Measurements from ENCODE around the gene C6orf118. TPM values are rescaled to one million over a fixed set of nuclear protein-coding genes. Genes with fewer than 3 reads are reported as not detected.

The C6orf118 gene
- total RNA-seq (not detected), polyA plus RNA-seq (not detected)
- long read RNA-seq, donor 1, result 0 reads
- long read RNA-seq, donor 2, result 0 reads

DNA sequence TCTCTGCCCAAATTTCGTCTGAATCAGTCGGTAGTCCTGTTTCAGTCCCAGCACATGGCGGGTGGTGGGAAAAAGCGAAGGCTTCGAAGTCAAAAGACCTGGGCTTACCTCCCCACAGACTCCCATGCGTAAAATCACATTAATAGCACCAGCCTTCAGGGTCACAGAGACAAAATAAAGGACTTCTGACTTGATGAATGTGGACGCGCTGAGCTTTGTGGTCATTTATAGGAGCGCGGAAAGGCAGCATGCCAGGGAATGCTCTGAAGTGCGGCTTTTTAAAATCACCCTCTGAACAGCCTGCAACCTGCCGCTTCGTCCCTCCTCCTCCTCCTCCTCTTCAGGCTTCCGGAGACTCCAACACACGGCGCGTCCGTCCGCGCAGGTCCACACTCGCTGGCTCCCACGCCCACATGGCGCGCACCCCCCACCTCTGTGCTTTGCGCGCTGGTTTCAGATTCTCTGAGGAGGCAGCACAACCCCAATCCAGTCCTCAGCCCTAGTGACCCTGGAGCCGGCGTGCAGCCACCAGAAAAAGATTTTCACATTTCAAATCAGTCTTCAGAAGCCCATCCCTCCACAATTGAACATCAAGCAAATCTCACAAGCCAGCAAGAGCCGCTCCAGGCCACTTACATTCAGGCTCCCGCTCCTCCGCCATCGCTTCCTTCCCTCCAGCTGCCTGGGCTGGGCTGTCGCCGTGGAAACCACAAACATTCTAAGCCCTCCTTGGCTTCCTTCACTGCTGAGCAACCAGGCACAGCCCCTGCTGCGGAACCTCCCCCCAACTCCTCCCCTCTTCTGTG, at the start of gene C6orf118:
C6orf118 (minus strand) TSS at position 680 of the 806 bp plus-strand sequence; CDS start at position 661, 19 bp downstream.
- ATAC-seq (peak in 2 of 4 donors; percentile 42 to 58), DNase-seq (peak in 1 of 2 donors; percentile 58)
- no peak within 1 kb of the TSS for H3K27ac ChIP-seq
- no peaks in the 10 kb centered on the region for H3K36me3 ChIP-seq (ENCODE audit: insufficient read depth in 1 of 2, low read depth in 1 of 2)
- H3K4me1 ChIP-seq, result no peaks in the 10 kb centered on the region
- peak within 1 kb of the TSS; percentile 59 for H3K4me3 ChIP-seq
- intact Hi-C loops (cut with DNase I), result no loop called here
- TF ChIP-seq, protein P1, sequence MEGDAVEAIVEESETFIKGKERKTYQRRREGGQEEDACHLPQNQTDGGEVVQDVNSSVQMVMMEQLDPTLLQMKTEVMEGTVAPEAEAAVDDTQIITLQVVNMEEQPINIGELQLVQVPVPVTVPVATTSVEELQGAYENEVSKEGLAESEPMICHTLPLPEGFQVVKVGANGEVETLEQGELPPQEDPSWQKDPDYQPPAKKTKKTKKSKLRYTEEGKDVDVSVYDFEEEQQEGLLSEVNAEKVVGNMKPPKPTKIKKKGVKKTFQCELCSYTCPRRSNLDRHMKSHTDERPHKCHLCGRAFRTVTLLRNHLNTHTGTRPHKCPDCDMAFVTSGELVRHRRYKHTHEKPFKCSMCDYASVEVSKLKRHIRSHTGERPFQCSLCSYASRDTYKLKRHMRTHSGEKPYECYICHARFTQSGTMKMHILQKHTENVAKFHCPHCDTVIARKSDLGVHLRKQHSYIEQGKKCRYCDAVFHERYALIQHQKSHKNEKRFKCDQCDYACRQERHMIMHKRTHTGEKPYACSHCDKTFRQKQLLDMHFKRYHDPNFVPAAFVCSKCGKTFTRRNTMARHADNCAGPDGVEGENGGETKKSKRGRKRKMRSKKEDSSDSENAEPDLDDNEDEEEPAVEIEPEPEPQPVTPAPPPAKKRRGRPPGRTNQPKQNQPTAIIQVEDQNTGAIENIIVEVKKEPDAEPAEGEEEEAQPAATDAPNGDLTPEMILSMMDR (IDR thresholded peaks at IDR 0.05), result no peak
- peaks cover 0 to 2% (median 0%) of the 10 kb centered on the region in 3 donors for H3K27me3 ChIP-seq (ENCODE audit: insufficient read depth in 3 of 3, low read length in 2 of 3)
- no peaks in the 10 kb centered on the region for H3K9me3 ChIP-seq
- 5 to 7% (median 7%) methylated on average over 35 of the region's 35 CpGs for WGBS, 3 donors

DNA sequence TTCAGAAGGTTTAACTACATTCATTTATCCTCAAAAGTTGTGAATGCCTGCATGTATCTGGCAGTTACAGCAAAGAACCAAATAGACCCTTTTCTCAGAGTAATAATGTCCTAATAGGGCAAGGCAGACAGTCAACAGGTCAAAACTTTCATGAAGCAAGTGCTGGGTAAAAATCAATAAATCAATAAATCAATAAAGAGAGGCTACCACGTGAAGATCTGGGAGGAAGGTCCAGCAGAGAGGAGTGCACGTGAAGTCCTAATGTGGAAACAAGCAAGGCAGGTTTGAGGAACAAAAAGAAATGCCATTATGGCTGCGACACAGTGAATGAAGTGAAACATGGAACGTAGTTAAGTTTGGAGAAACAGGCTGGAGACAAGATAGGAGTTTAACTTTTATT, 36.3 kb upstream of the C6orf118 start:
- ATAC-seq (no peak), DNase-seq (no peak)
- 79 to 89% (median 84%) methylated on average over 4 of the region's 4 CpGs for WGBS, 3 donors
- H3K36me3 ChIP-seq (ENCODE audit: insufficient read depth in 1 of 2, low read depth in 1 of 2), result no peaks in the 10 kb centered on the region
- H3K9me3 ChIP-seq, result no peaks in the 10 kb centered on the region
- H3K4me3 ChIP-seq, result no peak overlapping the region
- H3K27me3 ChIP-seq (ENCODE audit: insufficient read depth in 3 of 3, low read length in 2 of 3), result no peaks in the 10 kb centered on the region
- H3K27ac ChIP-seq, result no peak overlapping the region
- no peaks in the 10 kb centered on the region for H3K4me1 ChIP-seq
- TF ChIP-seq, protein P1 (IDR thresholded peaks at IDR 0.05), result no peak
- intact Hi-C loops (cut with DNase I), result no loop called here

DNA sequence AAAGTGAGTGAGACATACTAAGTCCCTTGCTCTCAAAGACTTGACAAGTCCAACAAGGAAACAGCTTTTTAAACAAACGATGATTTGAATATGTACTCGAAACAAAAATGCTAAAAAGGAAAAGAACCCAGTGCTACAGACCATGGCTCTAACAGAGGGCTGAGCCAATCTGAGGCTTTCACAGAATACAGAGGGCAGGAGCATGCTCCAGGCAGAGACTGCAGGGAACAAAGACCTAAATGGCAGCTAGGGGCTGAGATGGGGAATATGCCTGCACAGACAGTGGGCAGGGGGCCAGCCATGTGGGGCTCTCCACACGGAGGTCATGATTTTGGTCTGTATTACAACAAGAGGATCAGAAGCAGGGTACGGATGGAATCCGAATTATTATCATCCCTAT, 31.1 kb upstream of the C6orf118 start:
- DNase-seq (no peak), ATAC-seq (no peak)
- Histone ChIP-seq H3K36me3 (ENCODE audit: insufficient read depth in 1 of 2, low read depth in 1 of 2) (no peaks in the 10 kb centered on the region), H3K27ac (no peak overlapping the region), H3K4me1 (no peaks in the 10 kb centered on the region), H3K27me3 (ENCODE audit: insufficient read depth in 3 of 3, low read length in 2 of 3) (no peaks in the 10 kb centered on the region), H3K4me3 (no peak overlapping the region), H3K9me3 (no peaks in the 10 kb centered on the region)
- WGBS, 3 donors, result 84 to 85% (median 84%) methylated on average over 5 of the region's 5 CpGs
- TF ChIP-seq, protein P1 (IDR thresholded peaks at IDR 0.05), result no peak
- intact Hi-C loops (cut with DNase I), result no loop called here

DNA sequence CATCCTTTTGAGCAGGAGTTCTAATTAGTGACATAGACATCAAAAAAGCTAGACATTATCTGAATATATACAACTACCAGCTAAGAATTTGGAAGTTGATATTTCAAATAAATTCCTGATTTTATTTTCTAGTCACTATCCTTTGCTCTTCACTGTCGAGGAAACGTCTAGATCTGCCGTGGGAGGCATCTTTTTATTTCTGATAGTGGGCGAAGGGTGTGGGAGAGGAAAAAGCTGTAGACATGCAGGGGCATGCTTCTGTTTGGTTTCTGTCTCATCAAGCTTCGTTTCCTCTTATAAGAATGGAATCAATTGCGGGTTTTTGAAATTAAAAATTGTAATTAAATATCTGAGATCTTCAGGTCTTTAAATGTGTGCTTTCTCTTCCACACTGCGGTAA, 16.2 kb upstream of the C6orf118 start:
- Histone ChIP-seq H3K36me3 (ENCODE audit: insufficient read depth in 1 of 2, low read depth in 1 of 2) (no peaks in the 10 kb centered on the region), H3K9me3 (peaks cover 13% of the 10 kb centered on the region), H3K4me1 (no peaks in the 10 kb centered on the region), H3K27ac (no peak overlapping the region), H3K4me3 (no peak overlapping the region), H3K27me3 (ENCODE audit: insufficient read depth in 3 of 3, low read length in 2 of 3) (no peaks in the 10 kb centered on the region)
- 87 to 92% (median 88%) methylated on average over 7 of the region's 7 CpGs for WGBS, 3 donors
- TF ChIP-seq, protein P1 (IDR thresholded peaks at IDR 0.05), result no peak
- intact Hi-C loops (cut with DNase I), result no loop called here
- no peak for DNase-seq
- no peak for ATAC-seq
